ENCODE results near the gene PVALEF. TPM values are rescaled to one million over a fixed set of nuclear protein-coding genes. Genes with fewer than 3 reads are reported as not detected.

The PVALEF gene
- polyA plus RNA-seq, 1 of the 3 experiments (the other 2 are of a cell fraction) = not detected

- WGBS (ENCODE audit: low lambda C conversion rate) = 79% methylated on average over 26 of the region's 28 CpGs
- H3K27me3 ChIP-seq (ENCODE audit: insufficient read depth) = no peaks in the 10 kb centered on the region
- no peaks in the 10 kb centered on the region for H3K79me2 ChIP-seq (ENCODE audit: insufficient read depth)
- peaks cover 12% of the 10 kb centered on the region for H3F3A ChIP-seq (replicated peaks; ENCODE audit: insufficient read depth)
- no peak for DNase-seq
- H3K27ac ChIP-seq (ENCODE audit: low read depth in 2 of 2, low read length in 1 of 2) = no peak overlapping the region
- H2AFZ ChIP-seq (ENCODE audit: low read depth) = no peak overlapping the region
- H3K4me1 ChIP-seq (ENCODE audit: control insufficient read depth in 1 of 2, insufficient read depth in 2 of 2, low read depth in 1 of 2, low read length in 1 of 2) = peaks cover 0 to 4% of the 10 kb centered on the region in 2 experiments; a peak in 1 of 4 replicates
- no peaks in the 10 kb centered on the region for H3K9me3 ChIP-seq
- no peaks in the 10 kb centered on the region for H3K36me3 ChIP-seq (replicated peaks in 1 of 2; ENCODE audit: control insufficient read depth in 1 of 2, insufficient read depth in 2 of 2, low read length in 1 of 2)
- CTCF ChIA-PET = interaction anchor here (0.6 to 3.4 kb wide), 13 partner anchors 8 to 119 kb away, joined by 3 to 24 read pairs (median 4); no protein-coding TSS in a partner anchor
- H3K4me3 ChIP-seq (ENCODE audit: low read depth in 2 of 2, low read length in 1 of 2) = no peak overlapping the region
- TF ChIP-seq REST (IDR thresholded peaks at IDR 0.05; ENCODE audit: low read depth, low read length) = no peak
- no peak for TF ChIP-seq ELF1 (IDR thresholded peaks at IDR 0.05)
- TF ChIP-seq FOSL2 (IDR thresholded peaks at IDR 0.05; ENCODE audit: borderline replicate concordance, low read depth) = no peak
- TF ChIP-seq RCOR1 (IDR thresholded peaks at IDR 0.05; ENCODE audit: low read length) = no peak
- TF ChIP-seq, protein P1, sequence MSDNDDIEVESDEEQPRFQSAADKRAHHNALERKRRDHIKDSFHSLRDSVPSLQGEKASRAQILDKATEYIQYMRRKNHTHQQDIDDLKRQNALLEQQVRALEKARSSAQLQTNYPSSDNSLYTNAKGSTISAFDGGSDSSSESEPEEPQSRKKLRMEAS (IDR thresholded peaks at IDR 0.05; ENCODE audit: low read depth) = no peak
- no peak for TF ChIP-seq NRF1 (IDR thresholded peaks at IDR 0.05; ENCODE audit: low read depth, low read length)
- no peak for TF ChIP-seq CHD2 (IDR thresholded peaks at IDR 0.05; ENCODE audit: low read length, partially characterized antibody)
- TF ChIP-seq FOXJ3 (CRISPR knock-in tag; IDR thresholded peaks at IDR 0.05) = no peak
- no peak for TF ChIP-seq IRF3 (IDR thresholded peaks at IDR 0.05; ENCODE audit: low read depth, low read length)
- TF ChIP-seq, protein P2, sequence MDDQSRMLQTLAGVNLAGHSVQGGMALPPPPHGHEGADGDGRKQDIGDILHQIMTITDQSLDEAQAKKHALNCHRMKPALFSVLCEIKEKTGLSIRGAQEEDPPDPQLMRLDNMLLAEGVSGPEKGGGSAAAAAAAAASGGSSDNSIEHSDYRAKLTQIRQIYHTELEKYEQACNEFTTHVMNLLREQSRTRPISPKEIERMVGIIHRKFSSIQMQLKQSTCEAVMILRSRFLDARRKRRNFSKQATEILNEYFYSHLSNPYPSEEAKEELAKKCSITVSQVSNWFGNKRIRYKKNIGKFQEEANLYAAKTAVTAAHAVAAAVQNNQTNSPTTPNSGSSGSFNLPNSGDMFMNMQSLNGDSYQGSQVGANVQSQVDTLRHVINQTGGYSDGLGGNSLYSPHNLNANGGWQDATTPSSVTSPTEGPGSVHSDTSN (IDR thresholded peaks at IDR 0.05) = no peak
- TF ChIP-seq TCF12 (IDR thresholded peaks at IDR 0.05) = no peak
- TF ChIP-seq RXRA (IDR thresholded peaks at IDR 0.05; ENCODE audit: borderline replicate concordance, low read depth) = no peak
- TF ChIP-seq SIN3A (IDR thresholded peaks at IDR 0.05; ENCODE audit: borderline replicate concordance, low read depth, low read length) = no peak
- no peak for TF ChIP-seq MEF2A (IDR thresholded peaks at IDR 0.05; ENCODE audit: borderline replicate concordance, low read depth)
- no peak for TF ChIP-seq MXI1 (IDR thresholded peaks at IDR 0.05; ENCODE audit: low read depth, low read length)
- TF ChIP-seq RFX5 (IDR thresholded peaks at IDR 0.05; ENCODE audit: low read length) = no peak
- no peak for TF ChIP-seq RAD21 (IDR thresholded peaks at IDR 0.05; ENCODE audit: low read length)
- H4K20me1 ChIP-seq (ENCODE audit: insufficient read depth) = no peaks in the 10 kb centered on the region
- no peak overlapping the region for H3K4me2 ChIP-seq
- no peaks in the 10 kb centered on the region for H3K9me2 ChIP-seq
- H3K9ac ChIP-seq = no peak overlapping the region
- POLR2A ChIA-PET = no interaction called here
Measured at GRCh38 chr17:81134064-81134781, 31.1 kb upstream of the PVALEF start.
